ENCODE measurements around the gene AOC3. TPM values are rescaled to one million over a fixed set of nuclear protein-coding genes. Genes with fewer than 3 reads are reported as not detected.

The AOC3 gene
- total and polyA plus RNA-seq, 2 of the 13 experiments (the other 11 are each of a cell fraction or from before 2014, with no cell fraction given), result 8.7 to 51.7 TPM

DNA sequence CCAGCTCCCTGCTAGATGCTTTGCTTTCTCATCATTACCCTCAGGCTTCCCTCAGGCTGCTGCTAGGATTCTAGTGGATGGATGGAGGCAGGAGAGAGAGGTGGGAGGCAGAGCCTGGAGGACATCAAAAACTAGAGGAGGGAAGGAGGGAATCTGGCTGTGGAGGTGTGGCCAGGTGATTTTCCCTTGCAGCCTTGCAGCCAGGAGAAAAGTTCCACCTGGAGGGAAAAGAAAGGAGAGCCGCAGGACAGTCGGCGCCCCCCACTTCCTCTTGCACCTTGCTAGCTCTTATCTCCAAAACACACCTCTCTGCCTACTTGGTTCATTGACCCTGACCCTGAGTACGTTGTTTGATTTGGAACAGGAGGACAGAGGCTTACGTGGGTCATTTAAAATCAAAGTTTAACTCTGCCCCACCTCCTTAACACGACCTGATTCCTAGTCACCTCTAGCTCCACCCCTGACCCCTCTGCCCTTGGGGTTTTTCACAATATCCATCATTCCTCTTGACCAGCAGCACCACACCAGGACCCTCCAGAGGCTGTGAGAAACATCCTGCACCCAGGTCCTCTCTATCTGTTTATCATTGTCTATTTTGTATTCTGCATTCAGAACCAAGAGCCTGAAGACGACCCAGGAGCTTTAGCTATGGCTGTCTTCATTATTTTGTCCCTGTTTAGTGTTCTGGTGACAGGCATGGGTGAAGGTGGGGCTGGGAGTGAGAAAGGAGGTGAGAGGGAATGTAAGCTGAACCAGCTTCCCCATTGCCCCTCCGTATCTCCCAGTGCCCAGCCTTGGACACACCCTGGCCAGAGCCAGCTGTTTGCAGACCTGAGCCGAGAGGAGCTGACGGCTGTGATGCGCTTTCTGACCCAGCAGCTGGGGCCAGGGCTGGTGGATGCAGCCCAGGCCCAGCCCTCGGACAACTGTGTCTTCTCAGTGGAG, 15.9 kb downstream of the AOC3 start (continued):
- TF ChIP-seq, protein P1, sequence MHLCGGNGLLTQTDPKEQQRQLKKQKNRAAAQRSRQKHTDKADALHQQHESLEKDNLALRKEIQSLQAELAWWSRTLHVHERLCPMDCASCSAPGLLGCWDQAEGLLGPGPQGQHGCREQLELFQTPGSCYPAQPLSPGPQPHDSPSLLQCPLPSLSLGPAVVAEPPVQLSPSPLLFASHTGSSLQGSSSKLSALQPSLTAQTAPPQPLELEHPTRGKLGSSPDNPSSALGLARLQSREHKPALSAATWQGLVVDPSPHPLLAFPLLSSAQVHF (CRISPR knock-in tag; IDR thresholded peaks at IDR 0.05), result no peak
- peak; percentile 27; the same call in 1 of the 2 replicates for TF ChIP-seq HOXD1 (CRISPR knock-in tag; IDR thresholded peaks at IDR 0.05)
- TF ChIP-seq, protein P2, sequence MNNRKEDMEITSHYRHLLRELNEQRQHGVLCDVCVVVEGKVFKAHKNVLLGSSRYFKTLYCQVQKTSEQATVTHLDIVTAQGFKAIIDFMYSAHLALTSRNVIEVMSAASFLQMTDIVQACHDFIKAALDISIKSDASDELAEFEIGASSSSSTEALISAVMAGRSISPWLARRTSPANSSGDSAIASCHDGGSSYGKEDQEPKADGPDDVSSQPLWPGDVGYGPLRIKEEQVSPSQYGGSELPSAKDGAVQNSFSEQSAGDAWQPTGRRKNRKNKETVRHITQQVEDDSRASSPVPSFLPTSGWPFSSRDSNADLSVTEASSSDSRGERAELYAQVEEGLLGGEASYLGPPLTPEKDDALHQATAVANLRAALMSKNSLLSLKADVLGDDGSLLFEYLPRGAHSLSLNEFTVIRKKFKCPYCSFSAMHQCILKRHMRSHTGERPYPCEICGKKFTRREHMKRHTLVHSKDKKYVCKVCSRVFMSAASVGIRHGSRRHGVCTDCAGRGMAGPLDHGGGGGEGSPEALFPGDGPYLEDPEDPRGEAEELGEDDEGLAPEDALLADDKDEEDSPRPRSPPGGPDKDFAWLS (CRISPR knock-in tag; IDR thresholded peaks at IDR 0.05; ENCODE audit: borderline replicate concordance), result 0 out of 2 replicates have a peak, but pooled peaks have one; percentile 73
- no peak for TF ChIP-seq TGIF2 (CRISPR knock-in tag; IDR thresholded peaks at IDR 0.05)
- TF ChIP-seq MYPOP (CRISPR knock-in tag; IDR thresholded peaks at IDR 0.05), result 0 out of 2 replicates have a peak, but pooled peaks have one; percentile 21
- TF ChIP-seq, protein P3, sequence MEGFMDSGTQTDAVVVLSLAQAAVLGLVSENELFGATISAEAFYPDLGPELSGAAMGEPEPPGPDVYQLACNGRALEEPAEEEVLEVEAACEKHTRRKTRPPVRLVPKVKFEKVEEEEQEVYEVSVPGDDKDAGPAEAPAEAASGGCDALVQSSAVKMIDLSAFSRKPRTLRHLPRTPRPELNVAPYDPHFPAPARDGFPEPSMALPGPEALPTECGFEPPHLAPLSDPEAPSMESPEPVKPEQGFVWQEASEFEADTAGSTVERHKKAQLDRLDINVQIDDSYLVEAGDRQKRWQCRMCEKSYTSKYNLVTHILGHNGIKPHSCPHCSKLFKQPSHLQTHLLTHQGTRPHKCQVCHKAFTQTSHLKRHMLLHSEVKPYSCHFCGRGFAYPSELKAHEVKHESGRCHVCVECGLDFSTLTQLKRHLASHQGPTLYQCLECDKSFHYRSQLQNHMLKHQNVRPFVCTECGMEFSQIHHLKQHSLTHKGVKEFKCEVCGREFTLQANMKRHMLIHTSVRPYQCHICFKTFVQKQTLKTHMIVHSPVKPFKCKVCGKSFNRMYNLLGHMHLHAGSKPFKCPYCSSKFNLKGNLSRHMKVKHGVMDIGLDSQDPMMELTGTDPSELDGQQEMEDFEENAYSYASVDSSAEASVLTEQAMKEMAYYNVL (CRISPR knock-in tag; IDR thresholded peaks at IDR 0.05; ENCODE audit: borderline replicate concordance), result peak; percentile 94
- peak; percentile 40; the same call in 1 of the 2 replicates for TF ChIP-seq ZNF350 (CRISPR knock-in tag; IDR thresholded peaks at IDR 0.05; ENCODE audit: borderline replicate concordance, low read depth)
- peak; percentile 6; the same call in 1 of the 2 replicates for TF ChIP-seq MIER2 (CRISPR knock-in tag; IDR thresholded peaks at IDR 0.05)
- no peak for TF ChIP-seq ZNF83 (CRISPR knock-in tag; IDR thresholded peaks at IDR 0.05; ENCODE audit: borderline replicate concordance)
- peak; percentile 80 for TF ChIP-seq ISL2 (CRISPR knock-in tag; IDR thresholded peaks at IDR 0.05)
- peak; percentile 66 for TF ChIP-seq SAP130 (CRISPR knock-in tag; IDR thresholded peaks at IDR 0.05; ENCODE audit: low read depth)
- peak; percentile 80 for TF ChIP-seq SOX5 (CRISPR knock-in tag; IDR thresholded peaks at IDR 0.05; ENCODE audit: borderline replicate concordance)
- no peak for TF ChIP-seq TRIM24 (CRISPR knock-in tag; IDR thresholded peaks at IDR 0.05)
- TF ChIP-seq NR2F2 (IDR thresholded peaks at IDR 0.05; ENCODE audit: borderline replicate concordance, low read depth), result peak; percentile 99
- TF ChIP-seq MEIS1 (CRISPR knock-in tag; IDR thresholded peaks at IDR 0.05; ENCODE audit: borderline replicate concordance), result peak; percentile 94
- TF ChIP-seq ZBTB8A (CRISPR knock-in tag; IDR thresholded peaks at IDR 0.05; ENCODE audit: borderline replicate concordance, low read depth), result no peak
- TF ChIP-seq GLI4 (CRISPR knock-in tag; IDR thresholded peaks at IDR 0.05; ENCODE audit: borderline replicate concordance), result no peak
- TF ChIP-seq HDAC2 (CRISPR knock-in tag; IDR thresholded peaks at IDR 0.05), result peak; percentile 93
- TF ChIP-seq KAT8 (CRISPR knock-in tag; IDR thresholded peaks at IDR 0.05), result 0 out of 2 replicates have a peak, but pooled peaks have one; percentile 18
- TF ChIP-seq NBN (conservative IDR thresholded peaks at IDR 0.05), result no peak
- TF ChIP-seq TCF12 (IDR thresholded peaks at IDR 0.05), result no peak
- TF ChIP-seq TCF12 (CRISPR knock-in tag; IDR thresholded peaks at IDR 0.05), result peak; percentile 91
- TF ChIP-seq CBX2 (IDR thresholded peaks at IDR 0.05; ENCODE audit: low read depth, low read length), result no peak
- TF ChIP-seq CBX2 (CRISPR knock-in tag; IDR thresholded peaks at IDR 0.05; ENCODE audit: low read depth), result no peak
- no peak for TF ChIP-seq U2AF1 (optimal IDR thresholded peaks at IDR 0.05; ENCODE audit: low read depth, low read length)

Data from HepG2 (cell line).